Stimulated activated naive CD8-positive, alpha-beta T cell treated with anti-CD3 and anti-CD28 coated beads, Interleukin-15, amount 100 ng/mL, for 72 hours (primary cell): ENCODE data around the gene LILRB4.
"Not testable (repeated sequence)": the region's sequence is repeated elsewhere in the genome, so short reads cannot be mapped to it uniquely, and the experiment has no call there.

Experiments used
- ATAC-seq: fragments of 150-1000 bp; cut with Tn5 transposase; 2 replicates; pipeline ENCODE4 v1.10.0; 2021; ENCODE audit warnings: mild to moderate bottlenecking, moderate library complexity
- DNase-seq, 2 donors: peaks; one replicate each; pipeline ENCODE4 v3.0.0; 2021 to 2022
- H3K27ac Mint-ChIP-seq, 2 donors: one replicate each; pipeline ENCODE4 v1.8.0; 2022; ENCODE audit warnings: mild to moderate bottlenecking in 2 of 2, mixed read lengths in 2 of 2, moderate library complexity in 2 of 2
- H3K27me3 Mint-ChIP-seq: one replicate; pipeline ENCODE4 v1.8.0; 2022; ENCODE audit warnings: mixed read lengths
- H3K4me1 Mint-ChIP-seq: one replicate; pipeline ENCODE4 v1.8.0; 2022; ENCODE audit warnings: mild to moderate bottlenecking, mixed read lengths
- H3K4me3 Mint-ChIP-seq, 2 donors: one replicate each; pipeline ENCODE4 v1.8.0; 2022; ENCODE audit warnings: mild to moderate bottlenecking in 2 of 2, mixed read lengths in 2 of 2, moderate library complexity in 1 of 2
- H3K9me3 Mint-ChIP-seq, 2 donors: one replicate each; pipeline ENCODE4 v1.8.0; 2022; ENCODE audit warnings: mixed read lengths in 2 of 2

The LILRB4 gene

GRCh38 chr19:54636081-54636480 lies 26.7 kb upstream of the LILRB4 start:
- ATAC-seq, H3K27ac Mint-ChIP-seq, DNase-seq, H3K4me3 Mint-ChIP-seq, H3K4me1 Mint-ChIP-seq, H3K9me3 Mint-ChIP-seq: not testable (repeated sequence)
- peaks cover 56% of the 10 kb centered on the region for H3K27me3 Mint-ChIP-seq

- Mint-ChIP-seq H3K9me3 (no peaks in the 10 kb centered on the region), H3K4me1 (no peaks in the 10 kb centered on the region), H3K27ac (no peak overlapping the region), H3K4me3 (no peak overlapping the region), H3K27me3 (peaks cover 49% of the 10 kb centered on the region)
- DNase-seq (no peak), ATAC-seq (no peak)
Observed at GRCh38 chr19:54638683-54639082, 24.1 kb upstream of the LILRB4 start.

- H3K4me3 Mint-ChIP-seq, H3K4me1 Mint-ChIP-seq, H3K9me3 Mint-ChIP-seq, ATAC-seq, H3K27ac Mint-ChIP-seq, DNase-seq: not testable (repeated sequence)
- H3K27me3 Mint-ChIP-seq: peaks cover 44% of the 10 kb centered on the region
Observed at GRCh38 chr19:54642953-54643352, 19.8 kb upstream of the LILRB4 start.

- H3K4me3 Mint-ChIP-seq, H3K27ac Mint-ChIP-seq, DNase-seq, ATAC-seq, H3K9me3 Mint-ChIP-seq, H3K4me1 Mint-ChIP-seq: not testable (repeated sequence)
- H3K27me3 Mint-ChIP-seq: peaks cover 48% of the 10 kb centered on the region
Observed at GRCh38 chr19:54643583-54643982, 19.2 kb upstream of the LILRB4 start.

- no peak overlapping the region for H3K27ac Mint-ChIP-seq
- DNase-seq: no peak
- no peak for ATAC-seq
- H3K4me1 Mint-ChIP-seq: no peaks in the 10 kb centered on the region
- H3K27me3 Mint-ChIP-seq: peaks cover 44% of the 10 kb centered on the region
- H3K4me3 Mint-ChIP-seq: no peak overlapping the region
- H3K9me3 Mint-ChIP-seq: no peaks in the 10 kb centered on the region
Observed at GRCh38 chr19:54644056-54644455, 18.7 kb upstream of the LILRB4 start.

- DNase-seq: no peak
- ATAC-seq: no peak
- no peaks in the 10 kb centered on the region for H3K9me3 Mint-ChIP-seq
Observed at GRCh38 chr19:54646331-54646841, 16.4 kb upstream of the LILRB4 start.

GRCh38 chr19:54648129-54648528 lies 14.7 kb upstream of the LILRB4 start:
- H3K4me1 Mint-ChIP-seq: no peaks in the 10 kb centered on the region
- H3K4me3 Mint-ChIP-seq: no peak overlapping the region
- peaks cover 41% of the 10 kb centered on the region for H3K27me3 Mint-ChIP-seq
- DNase-seq (no peak), ATAC-seq (no peak)
- no peaks in the 10 kb centered on the region for H3K9me3 Mint-ChIP-seq
- no peak overlapping the region for H3K27ac Mint-ChIP-seq

More at GRCh38 chr19:54646331-54646841, 16.4 kb upstream of the LILRB4 start:
- Mint-ChIP-seq H3K27me3 (peaks cover 39% of the 10 kb centered on the region), H3K27ac (no peak overlapping the region), H3K4me3 (no peak overlapping the region), H3K4me1 (no peaks in the 10 kb centered on the region)

GRCh38 chr19:54650108-54650655 lies 12.6 kb upstream of the LILRB4 start:
- Mint-ChIP-seq H3K4me1 (no peaks in the 10 kb centered on the region), H3K27ac (peak overlapping the region in 1 of 2 donors; percentile 57), H3K4me3 (no peak overlapping the region), H3K9me3 (no peaks in the 10 kb centered on the region), H3K27me3 (peaks cover 39% of the 10 kb centered on the region)
- ATAC-seq (no peak), DNase-seq (no peak)

GRCh38 chr19:54653181-54653809 lies 9.5 kb upstream of the LILRB4 start:
- no peak for DNase-seq
- Mint-ChIP-seq H3K9me3 (no peaks in the 10 kb centered on the region), H3K27ac (no peak overlapping the region), H3K27me3 (peaks cover 31% of the 10 kb centered on the region), H3K4me3 (no peak overlapping the region), H3K4me1 (no peaks in the 10 kb centered on the region)
- ATAC-seq: no peak

GRCh38 chr19:54654447-54655321 lies 8.1 kb upstream of the LILRB4 start:
- Mint-ChIP-seq H3K9me3 (no peaks in the 10 kb centered on the region), H3K27ac (no peak overlapping the region), H3K4me3 (no peak overlapping the region), H3K4me1 (no peaks in the 10 kb centered on the region), H3K27me3 (peaks cover 40% of the 10 kb centered on the region)
- no peak for DNase-seq
- ATAC-seq: no peak

GRCh38 chr19:54659300-54659699 lies 3.5 kb upstream of the LILRB4 start:
- Mint-ChIP-seq H3K4me3 (no peak overlapping the region), H3K27me3 (peaks cover 46% of the 10 kb centered on the region), H3K9me3 (no peaks in the 10 kb centered on the region), H3K27ac (no peak overlapping the region), H3K4me1 (no peaks in the 10 kb centered on the region)
- ATAC-seq (no peak), DNase-seq (no peak)

- ATAC-seq: no peak
- H3K4me1 Mint-ChIP-seq: no peaks in the 10 kb centered on the region
- no peak overlapping the region for H3K4me3 Mint-ChIP-seq
- H3K27me3 Mint-ChIP-seq: peaks cover 45% of the 10 kb centered on the region
- no peak overlapping the region for H3K27ac Mint-ChIP-seq
- H3K9me3 Mint-ChIP-seq: no peaks in the 10 kb centered on the region
- no peak for DNase-seq
Observed at GRCh38 chr19:54660306-54660705, 2.5 kb upstream of the LILRB4 start.

GRCh38 chr19:54660964-54661363 lies 1.8 kb upstream of the LILRB4 start:
- Mint-ChIP-seq H3K27ac (no peak overlapping the region), H3K27me3 (peaks cover 45% of the 10 kb centered on the region), H3K4me1 (no peaks in the 10 kb centered on the region), H3K9me3 (no peaks in the 10 kb centered on the region), H3K4me3 (no peak overlapping the region)
- DNase-seq (no peak), ATAC-seq (no peak)

- H3K9me3 Mint-ChIP-seq: peaks cover 0 to 6% of the 10 kb centered on the region in 2 donors
- no peaks in the 10 kb centered on the region for H3K4me1 Mint-ChIP-seq
- DNase-seq (no peak), ATAC-seq (no peak)
- no peak overlapping the region for H3K27ac Mint-ChIP-seq
- H3K27me3 Mint-ChIP-seq: peaks cover 45% of the 10 kb centered on the region
- no peak overlapping the region for H3K4me3 Mint-ChIP-seq
Observed at GRCh38 chr19:54661846-54662481, 821 bp upstream of the LILRB4 start.

- Mint-ChIP-seq H3K4me1 (no peaks in the 10 kb centered on the region), H3K27me3 (peaks cover 25% of the 10 kb centered on the region), H3K4me3 (no peak overlapping the region), H3K27ac (no peak overlapping the region), H3K9me3 (peaks cover 10 to 23% of the 10 kb centered on the region in 2 donors)
- ATAC-seq (no peak), DNase-seq (no peak)
Observed at GRCh38 chr19:54665530-54665929, 2.7 kb downstream of the LILRB4 start.
